Measurements from ENCODE around the gene TRPM3.
"Not testable (repeated sequence)": the region's sequence is repeated elsewhere in the genome, so short reads cannot be mapped to it uniquely, and the experiment has no call there.

Gene TRPM3

DNA sequence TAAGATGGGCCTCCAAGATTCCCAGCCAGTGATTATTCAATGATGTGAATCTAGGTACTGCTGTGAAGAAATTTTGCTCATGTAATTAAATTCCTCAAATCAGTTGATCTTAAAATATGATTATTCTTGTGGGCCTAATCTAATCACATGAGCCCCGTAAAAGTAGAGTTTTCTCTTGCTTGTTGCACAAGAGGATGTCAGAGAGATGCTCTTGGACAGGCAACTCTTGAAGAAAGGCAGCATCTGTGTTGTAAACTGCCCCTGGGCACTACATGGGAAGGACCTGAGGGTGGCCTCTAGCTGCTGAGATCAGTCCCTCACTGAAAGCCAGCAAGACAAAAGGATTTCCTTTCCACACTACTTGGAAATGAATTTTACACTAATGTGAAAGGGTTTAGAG lies 132.9 kb downstream of the TRPM3 start:
- no peak for DNase-seq

GRCh38 chr9:70987986-70988385 lies 133.4 kb downstream of the TRPM3 start:
- no peak for DNase-seq

GRCh38 chr9:70986984-70987383 lies 134.4 kb downstream of the TRPM3 start:
- no peak for DNase-seq

- DNase-seq, result no peak
These were observed 137.6 kb downstream of the TRPM3 start for GRCh38 chr9:70983723-70984295.

- DNase-seq, result no peak
These were observed 140.1 kb downstream of the TRPM3 start for GRCh38 chr9:70981312-70981711.

DNA sequence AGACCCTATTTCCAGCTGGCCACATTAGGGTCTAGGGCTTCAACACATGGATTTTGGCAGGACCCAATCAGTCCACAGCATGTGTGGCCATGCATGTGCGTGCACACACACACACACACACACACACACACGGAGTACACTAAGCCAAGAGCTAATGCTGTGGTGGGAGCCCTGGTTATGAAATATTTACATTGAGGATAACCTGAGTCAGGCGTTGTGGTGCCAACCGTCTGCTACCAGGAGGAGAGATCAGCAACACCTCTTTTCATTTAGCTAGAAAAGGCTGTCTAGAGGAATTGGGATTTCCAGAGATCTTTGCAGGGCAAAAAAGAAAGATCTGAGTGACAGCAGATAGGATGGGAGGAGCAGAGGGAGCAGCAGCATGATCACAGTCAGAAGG lies 141.5 kb downstream of the TRPM3 start:
- DNase-seq, result no peak

DNA sequence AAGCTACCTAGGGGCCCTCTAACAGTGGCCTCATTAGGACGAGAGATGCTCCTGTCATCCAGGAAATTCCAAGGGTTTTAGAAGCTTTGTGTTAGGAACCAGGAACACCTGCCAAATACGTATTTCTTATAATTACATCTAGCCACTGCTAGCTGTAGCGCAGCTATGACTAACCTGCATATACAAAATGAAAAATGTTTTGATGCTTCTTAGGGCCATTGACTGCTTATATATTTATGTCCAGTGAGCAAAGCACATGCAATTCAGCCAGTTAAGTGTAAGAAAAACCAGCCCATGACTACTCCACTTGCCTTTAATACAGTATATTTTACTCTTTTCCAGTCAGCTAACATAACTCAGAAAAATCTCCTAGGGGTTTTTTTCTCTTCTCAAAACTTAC lies 143.3 kb downstream of the TRPM3 start:
- no peak for DNase-seq

- no peak for DNase-seq
These were observed 145.6 kb downstream of the TRPM3 start for GRCh38 chr9:70975821-70976220.

- DNase-seq, result no peak
These were observed 149.7 kb downstream of the TRPM3 start for GRCh38 chr9:70971723-70972122.

GRCh38 chr9:70966380-70966779 lies 155.0 kb downstream of the TRPM3 start:
- not testable (repeated sequence) for DNase-seq

- DNase-seq, result no peak
These were observed 156.6 kb downstream of the TRPM3 start for GRCh38 chr9:70964861-70965260.

DNA sequence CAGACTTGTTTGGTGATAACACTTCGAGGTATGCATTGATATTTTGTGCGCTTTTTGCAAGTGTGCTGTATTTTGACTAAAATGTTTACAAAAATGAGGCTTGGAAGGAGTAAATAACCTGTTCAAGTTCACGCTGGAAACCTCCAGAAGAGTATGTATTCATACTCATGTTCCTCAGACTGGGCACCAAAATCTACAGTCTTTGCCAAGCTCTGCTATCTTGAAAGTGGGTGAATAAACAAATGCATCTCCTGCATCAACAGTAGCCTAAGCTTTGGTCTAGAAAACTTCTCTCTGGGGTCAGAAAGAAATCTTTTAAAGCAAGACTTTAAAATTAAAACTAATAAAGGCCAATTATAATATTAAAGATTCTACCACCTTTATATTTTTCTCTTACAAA lies 157.9 kb downstream of the TRPM3 start:
- DNase-seq, result no peak

GRCh38 chr9:70962761-70963440 lies 158.5 kb downstream of the TRPM3 start:
- no peak for DNase-seq

DNA sequence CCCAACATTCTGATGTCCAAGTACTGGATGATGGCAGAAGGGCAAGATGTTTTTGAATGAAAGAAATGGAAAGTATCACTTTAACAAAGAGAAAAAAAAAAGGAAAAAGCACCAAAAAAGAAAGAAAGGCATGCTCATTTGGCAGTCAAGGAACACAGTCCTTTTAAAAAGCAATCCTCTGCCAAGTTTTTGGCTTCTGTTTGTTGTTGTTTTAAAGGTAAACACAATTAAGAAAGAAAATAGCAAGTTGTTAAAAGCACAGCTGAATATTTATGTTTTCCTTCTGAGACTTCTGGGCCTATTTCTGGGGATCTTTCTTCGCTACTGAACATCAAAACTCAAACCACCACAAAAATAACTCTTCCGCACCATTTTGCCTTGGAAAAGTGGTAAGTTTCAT lies 162.1 kb downstream of the TRPM3 start:
- no peak for DNase-seq

DNA sequence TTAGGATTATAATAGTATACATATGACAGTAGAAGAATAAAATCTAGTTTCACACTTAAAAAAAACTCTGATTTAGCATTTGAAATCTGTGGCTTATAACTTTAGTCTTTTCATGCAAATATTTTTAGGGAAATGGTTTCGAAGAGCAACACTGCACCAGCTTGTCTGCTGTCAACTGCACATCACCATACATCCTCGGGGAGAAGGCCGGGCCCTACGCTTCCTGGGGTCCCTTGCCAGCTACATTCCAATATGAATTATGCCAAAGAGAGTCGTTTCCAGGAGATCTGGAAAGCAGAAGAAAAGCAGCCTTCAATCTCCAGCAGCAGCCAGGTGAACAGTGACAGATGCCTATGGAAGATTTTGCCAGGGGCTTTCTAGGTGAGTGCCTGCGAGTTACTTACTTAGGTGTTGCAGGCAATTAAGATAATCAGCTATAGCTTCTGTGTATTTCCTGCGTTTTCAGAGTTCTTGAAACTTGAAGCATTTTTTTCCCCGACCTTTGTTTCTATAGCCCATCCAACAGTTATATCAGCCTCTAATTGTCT lies 166.8 kb downstream of the TRPM3 start:
- DNase-seq, result no peak

- DNase-seq, result no peak
These were observed 167.3 kb downstream of the TRPM3 start for GRCh38 chr9:70954126-70954525.

GRCh38 chr9:70951749-70952727 lies 169.4 kb downstream of the TRPM3 start:
- no peak for DNase-seq

- no peak for DNase-seq
These were observed 171.2 kb downstream of the TRPM3 start for GRCh38 chr9:70950270-70950669.

GRCh38 chr9:70949239-70949638 lies 172.2 kb downstream of the TRPM3 start:
- DNase-seq, result no peak

DNA sequence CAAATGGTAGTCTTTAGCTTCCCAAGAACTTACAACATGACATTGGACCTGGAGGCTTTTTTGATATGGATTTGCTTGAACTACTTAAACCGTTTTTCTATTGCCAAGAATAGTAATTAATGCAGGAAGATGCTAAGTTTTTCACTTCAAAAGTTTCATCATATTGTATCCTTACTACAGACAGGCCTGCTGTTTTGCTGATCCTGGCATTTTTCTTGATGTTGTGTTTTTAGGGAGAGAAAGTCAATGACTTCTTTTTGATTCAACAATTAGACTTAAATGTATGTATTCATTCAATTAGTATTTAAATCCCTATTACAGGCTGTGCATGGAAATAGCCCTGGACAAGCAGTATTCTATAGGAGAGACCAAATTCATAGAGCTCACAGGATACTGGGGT lies 172.7 kb downstream of the TRPM3 start:
- DNase-seq, result no peak

- no peak for DNase-seq
These were observed 173.9 kb downstream of the TRPM3 start for GRCh38 chr9:70947511-70947910.

GRCh38 chr9:70947086-70947485 lies 174.3 kb downstream of the TRPM3 start:
- DNase-seq, result no peak

GRCh38 chr9:70945301-70945700 lies 176.1 kb downstream of the TRPM3 start:
- no peak for DNase-seq

- DNase-seq, result no peak
These were observed 180.2 kb downstream of the TRPM3 start for GRCh38 chr9:70941191-70941590.

All from NCI-H1048 (cell line).